Activated CD4-positive, alpha-beta T cell treated with anti-CD3 and anti-CD28 coated beads for 4 hours (primary cell): ENCODE results near the gene ITGAV.
"Not testable (repeated sequence)": the region's sequence is repeated elsewhere in the genome, so short reads cannot be mapped to it uniquely, and the experiment has no call there.

ENCODE experiments used
- DNase-seq, 2 donors: peaks; one replicate each; pipeline ENCODE4 v3.0.0-alpha.2; 2020

ITGAV gene

GRCh38 chr2:186589612-186590349, at the start of gene ITGAV:
ITGAV (plus strand) TSS chr2:186590056; CDS start chr2:186590339, 283 bp downstream.
- peak; percentile 77 to 79 for DNase-seq

GRCh38 chr2:186540941-186541340, 48.9 kb upstream of the ITGAV start:
- DNase-seq: no peak

DNA sequence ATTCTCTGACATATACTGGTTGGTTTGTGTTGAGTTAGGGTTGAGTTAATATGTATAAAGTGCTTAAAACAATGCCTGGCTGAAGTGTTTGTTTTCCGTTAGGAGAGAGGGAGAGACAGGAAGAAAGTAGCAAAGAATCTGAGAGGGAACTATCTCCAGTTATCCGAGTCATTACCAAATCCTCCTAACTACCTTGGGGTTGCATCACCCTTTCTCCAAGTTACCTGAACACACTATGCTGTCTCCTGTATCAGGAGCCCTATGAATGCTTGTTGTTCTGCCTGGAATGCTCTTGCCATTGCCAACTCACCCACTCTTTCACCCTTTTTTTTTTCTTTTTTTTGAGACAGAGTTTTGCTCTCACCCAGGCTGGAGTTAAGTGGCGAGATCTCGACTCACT, 47.9 kb upstream of the ITGAV start:
- no peak for DNase-seq

DNA sequence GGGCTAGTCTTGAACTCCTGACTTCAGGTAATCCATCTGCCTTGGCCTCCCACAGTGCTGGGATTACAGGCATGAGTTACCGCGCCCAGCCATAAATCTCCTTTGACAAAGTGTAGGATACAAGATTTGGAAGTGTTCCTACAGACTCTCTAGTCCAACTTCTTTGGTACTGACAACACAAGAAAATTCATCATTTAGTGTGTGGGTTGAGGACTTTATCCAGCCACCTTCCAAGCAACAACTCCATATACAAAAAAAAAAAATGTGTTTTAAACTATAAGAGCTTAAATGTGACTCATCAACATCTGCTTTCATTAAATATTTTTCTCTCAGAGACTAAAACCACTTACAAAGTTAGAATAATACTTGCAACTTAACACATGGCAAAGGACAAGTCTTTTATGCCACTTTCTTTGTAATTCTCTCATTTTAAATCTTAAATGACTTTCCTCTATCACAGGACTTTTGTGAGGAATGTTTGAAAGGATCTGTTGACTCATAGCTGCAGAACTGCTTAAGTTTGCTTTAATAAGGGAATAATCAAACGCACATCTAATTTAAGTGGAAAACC, 46.2 kb upstream of the ITGAV start:
- no peak for DNase-seq

DNA sequence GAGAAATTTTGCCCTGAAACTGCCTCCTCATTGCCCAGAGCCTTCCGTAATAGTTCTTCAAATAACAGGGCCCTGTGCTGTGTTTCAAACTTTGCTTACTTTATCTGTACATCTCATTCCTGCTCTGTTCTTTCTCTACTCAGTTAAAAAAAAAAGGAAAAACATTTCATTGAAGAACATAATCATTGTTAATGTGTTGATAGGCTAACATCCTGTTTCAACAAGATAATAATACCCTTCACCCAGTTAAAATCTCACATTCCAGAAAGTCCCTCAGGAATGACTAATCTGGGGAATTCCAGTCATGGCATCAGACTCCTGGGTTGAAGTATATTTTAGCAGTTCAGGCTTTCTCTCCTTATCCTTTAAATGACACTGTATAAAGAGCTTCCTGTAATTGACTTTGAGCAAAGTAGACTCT, 45.6 kb upstream of the ITGAV start:
- no peak for DNase-seq

- DNase-seq: no peak
These were observed 43.0 kb upstream of the ITGAV start for GRCh38 chr2:186546846-186547245.

- DNase-seq: no peak
These were observed 38.4 kb upstream of the ITGAV start for GRCh38 chr2:186551323-186552050.

- no peak for DNase-seq
These were observed 35.4 kb upstream of the ITGAV start for GRCh38 chr2:186554429-186554828.

DNA sequence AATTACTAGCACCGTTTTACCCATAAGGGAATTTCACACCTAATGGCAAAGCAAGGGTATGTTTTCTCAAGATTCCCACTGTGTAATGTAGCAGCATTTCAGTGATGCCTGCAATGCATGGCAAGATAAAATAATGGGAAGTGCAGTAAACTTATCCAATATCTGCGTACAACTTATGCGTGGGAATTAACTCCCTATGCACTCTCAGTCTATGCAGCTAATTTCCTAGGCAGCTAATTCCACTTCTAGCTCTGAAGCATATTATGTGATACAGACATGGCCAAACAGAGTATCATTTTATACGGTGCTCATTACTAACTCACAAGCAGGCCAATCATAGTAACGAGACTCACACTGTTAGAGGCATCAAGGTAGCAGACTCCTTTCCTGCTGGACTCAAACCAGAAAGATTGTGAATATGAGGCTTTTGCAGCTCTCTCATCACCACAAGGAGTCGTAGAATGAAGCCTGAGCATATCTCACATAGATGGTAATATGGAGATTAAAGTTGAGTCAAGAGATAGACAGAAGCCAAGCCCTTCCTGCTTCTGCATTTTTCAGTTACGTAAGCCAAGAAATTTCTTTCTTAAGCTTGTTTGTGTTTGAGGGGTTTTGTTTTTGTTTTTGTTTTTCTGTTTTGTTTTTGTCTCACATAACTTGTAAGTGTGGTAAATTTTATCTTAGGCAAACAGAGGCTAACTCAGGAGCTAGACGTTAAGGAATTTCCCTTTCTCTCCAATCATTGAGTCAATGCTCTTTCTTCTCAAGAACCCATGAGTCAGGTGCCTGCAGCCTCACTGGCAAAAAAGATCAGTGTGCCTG, 34.8 kb upstream of the ITGAV start:
- no peak for DNase-seq

DNA sequence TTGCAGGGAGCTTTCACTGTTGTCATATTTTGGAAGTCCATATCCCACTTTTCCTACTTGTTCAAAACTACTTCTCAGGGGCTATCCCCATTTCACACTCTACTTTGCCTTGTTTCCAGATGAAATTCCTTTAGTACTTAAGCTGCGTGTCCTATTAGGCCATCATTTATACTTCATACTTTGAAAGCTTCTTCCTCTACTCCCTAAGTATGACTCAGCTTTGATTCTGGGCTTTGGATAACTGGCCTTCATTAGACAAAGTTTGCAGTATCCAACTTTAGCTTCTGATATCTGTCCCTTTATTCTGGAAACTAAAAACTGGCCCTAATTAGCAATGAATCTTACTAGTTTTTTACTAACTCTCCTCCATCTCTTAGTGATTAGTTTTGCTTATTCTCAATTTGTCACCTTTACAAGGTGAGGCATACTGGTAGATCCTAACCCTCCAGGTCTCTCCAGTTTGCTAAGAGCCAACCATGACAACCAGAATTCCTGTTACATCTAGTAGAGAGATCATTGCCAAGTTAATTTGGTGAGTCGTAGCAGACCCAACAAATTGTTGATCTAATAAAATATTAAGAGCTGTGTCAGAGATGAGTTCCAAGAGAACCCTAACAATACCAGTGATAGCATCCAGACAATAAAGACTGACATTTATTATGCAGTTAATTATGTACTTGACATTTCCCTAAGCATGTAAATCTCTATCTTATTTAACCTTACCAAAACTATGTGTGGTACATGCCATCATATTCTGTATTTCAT, 31.2 kb upstream of the ITGAV start:
- DNase-seq: no peak

GRCh38 chr2:186559370-186559769, 30.5 kb upstream of the ITGAV start:
- no peak for DNase-seq

DNA sequence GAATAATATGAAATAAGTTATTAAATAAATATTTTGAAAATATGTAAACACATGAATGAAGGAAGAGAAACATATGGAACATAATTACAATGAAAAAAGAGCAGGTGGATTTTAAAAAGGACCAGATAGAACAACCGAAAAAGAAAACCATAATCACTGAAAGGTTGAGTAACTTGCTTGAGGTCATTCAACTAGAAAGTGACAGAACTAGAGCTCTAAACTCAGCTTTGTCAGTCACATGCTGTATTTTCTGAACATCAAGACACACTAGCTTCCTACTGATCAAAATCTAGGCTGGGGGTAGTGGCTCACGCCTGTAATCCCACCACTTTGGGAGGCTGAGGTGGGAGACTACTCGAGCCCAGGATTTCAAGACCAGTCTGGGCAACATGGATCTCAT, 30.0 kb upstream of the ITGAV start:
- DNase-seq: no peak

- no peak for DNase-seq
These were observed 29.6 kb upstream of the ITGAV start for GRCh38 chr2:186560254-186560653.

- no peak for DNase-seq
These were observed 28.2 kb upstream of the ITGAV start for GRCh38 chr2:186561467-186562208.

- DNase-seq: no peak
These were observed 27.7 kb upstream of the ITGAV start for GRCh38 chr2:186562209-186562578.

DNA sequence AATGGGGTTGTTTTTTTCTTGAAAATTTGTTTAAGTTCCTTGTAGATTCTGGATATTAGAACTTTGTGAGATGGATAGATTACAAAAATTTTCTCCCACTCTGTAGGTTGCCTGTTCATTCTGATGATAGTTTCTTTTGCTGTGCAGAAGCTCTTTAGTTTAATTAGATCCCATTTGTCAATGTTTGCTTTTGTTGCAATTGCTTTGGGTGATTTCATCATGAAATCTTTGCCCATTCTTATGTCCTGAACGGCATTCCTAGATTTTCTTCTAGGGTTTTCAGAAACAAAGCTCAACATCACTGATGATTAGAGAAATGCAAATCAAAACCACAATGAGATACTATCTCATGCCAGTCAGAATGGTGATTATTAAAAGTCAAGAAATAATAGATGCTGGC, 21.3 kb upstream of the ITGAV start:
- DNase-seq: not testable (repeated sequence)

GRCh38 chr2:186569127-186569526, 20.7 kb upstream of the ITGAV start:
- DNase-seq: not testable (repeated sequence)

- DNase-seq: no peak
These were observed 20.0 kb upstream of the ITGAV start for GRCh38 chr2:186569897-186570296.

DNA sequence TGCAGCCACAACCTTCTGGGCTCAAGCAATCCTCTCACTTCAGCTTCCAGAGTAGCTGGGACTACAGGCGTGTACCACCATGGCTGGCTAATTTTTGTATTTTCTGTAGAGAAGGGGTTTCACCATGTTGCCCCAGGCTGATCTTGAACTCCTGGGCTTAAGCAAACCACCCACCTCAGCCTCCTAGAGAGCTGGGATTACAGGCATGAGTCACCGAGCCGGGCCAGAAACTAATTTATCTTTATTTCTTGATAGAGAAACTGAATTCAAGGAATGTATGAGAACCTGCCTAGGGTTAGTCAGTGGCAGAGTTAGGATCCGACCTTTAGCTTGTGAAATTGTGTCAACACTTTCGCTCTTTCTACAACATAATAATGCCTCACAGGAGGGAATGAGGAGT, 19.3 kb upstream of the ITGAV start:
- DNase-seq: no peak

DNA sequence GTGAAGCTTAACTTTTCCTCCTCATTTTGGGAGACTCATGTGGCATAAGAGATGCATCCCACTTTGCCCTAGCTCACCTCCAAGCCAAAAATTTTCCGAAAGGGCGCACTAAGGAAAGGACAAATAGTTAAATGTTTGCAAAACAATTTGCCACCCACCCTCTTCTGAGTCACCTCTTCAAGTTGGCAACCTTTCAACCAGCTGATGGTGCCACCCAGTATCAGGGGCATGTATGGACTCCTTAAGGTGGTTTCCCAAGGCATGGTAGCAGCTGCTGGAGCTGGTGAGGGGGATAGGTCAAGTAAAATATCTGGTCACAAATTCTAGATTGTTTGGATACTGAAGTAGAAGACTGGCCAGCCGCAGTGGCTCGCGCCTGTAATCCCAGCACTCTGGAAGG, 17.2 kb upstream of the ITGAV start:
- no peak for DNase-seq

DNA sequence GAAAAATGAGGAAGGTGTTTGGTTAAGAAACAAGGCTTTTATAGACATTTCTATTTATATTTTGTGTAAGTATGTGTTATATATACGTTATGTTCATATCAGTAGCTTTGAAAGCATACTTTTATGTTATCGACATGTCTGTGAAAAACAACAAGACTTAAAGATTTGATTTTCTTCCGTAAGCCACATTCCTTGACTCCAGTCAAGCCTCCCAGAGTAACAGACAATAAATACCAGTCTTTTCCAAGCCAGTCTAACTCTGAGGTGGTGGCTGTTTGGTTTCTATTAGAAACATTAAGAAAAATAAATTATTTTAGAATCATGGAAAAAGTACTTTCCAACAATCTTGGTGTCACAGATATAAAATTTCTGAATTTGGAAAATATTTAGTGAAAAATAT, 16.3 kb upstream of the ITGAV start:
- no peak for DNase-seq

DNA sequence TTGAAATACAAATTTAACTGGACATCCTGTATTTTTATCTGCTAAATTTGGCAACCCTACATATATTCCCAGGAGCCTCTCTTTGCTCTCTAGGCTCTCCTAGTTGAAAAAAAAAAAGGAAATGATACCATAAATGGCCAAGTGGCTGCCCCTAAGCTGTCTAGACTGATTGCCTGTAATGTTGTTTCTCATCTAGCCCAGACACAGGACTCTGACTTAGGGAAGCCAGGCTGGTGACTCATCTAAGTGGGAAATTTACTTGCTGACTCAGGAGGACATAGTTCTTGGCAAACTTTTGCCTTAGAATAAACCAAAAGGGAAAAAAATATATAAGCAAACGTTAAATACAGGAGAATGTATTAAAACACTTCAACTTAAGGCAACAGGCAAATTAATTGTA, 14.6 kb upstream of the ITGAV start:
- peak; percentile 6 to 28 for DNase-seq
